HG02623 (cell line): Measurements from ENCODE around the gene FANCC.

Source experiments
- ATAC-seq: cut with Tn5 transposase; IDR thresholded peaks from one replicate; pipeline ENCODE4 v1.9.1; 2021; ENCODE audit warnings: moderate library complexity; ENCODE audit not compliant: unreplicated experiment

The FANCC gene

DNA sequence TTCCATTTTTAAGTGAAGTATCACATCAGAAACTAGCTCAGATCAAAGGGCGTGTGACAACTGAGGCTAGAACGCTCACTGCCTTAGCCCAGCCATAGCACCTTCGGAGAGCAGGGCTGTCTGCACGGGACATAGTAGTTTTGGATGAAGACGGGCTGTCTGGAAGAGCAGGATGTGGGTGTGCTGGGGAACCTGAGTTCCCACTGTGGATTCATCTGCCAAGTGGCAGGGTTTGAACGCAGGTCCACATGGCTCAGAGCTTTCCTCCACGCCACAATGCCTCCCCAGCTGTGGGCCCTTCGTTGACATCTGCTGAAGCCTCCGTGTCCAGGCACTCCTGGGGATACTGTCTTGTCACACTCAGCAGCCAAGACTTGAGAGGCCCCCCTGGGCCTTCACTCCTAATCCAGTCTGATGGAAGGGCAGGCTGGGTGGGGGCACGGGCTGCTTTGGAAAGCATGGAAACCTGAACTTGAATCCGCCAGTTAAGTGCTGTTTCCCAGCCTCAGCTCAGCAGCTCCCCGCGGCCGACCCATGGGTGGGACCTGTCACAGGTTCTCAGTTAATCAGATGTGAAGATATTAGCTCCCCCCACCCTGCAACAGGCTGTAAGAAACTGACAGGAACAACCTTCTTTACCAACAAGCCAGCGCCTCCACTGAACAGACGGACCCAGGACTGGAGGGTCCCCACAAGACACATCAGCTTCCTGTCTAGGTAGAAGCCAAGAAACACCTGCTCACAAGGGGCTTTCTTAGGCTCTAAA lies 228.1 kb downstream of the FANCC start:
- no peak for ATAC-seq

DNA sequence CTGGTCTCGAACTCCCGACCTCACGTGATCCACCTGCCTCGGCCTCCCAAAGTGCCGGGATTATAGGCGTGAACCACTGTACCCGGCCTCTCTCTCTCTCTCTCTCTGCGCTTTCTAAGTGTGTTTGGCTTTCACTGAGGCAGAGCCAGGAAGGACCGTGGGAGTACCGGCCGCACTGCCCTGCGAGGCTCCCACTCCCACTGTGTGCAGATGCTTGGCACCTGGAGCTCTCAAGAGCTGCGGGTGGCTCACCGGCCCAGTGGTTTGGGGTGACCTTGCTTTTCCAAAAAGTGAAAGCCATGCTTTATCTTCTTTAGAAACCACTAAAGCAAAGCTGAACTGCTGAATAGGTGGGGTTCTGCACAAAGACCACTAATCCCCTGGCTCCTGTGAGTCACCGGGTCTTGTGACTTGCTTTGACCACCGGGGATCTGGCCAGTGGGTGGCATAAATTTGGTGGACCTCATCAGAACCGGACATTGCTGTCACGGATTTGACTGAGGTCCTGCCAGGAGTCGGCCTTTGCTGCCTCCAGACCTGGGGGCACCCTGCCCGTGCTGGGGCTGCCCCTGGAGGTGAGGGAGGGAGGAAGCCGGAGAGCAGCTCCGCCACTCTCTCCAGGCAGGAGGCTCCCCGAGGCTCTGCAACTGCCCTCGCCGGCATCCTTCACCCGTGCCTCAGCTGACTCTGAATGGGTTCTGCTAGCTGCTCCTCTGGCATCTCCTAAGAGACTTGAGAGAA lies 228.9 kb downstream of the FANCC start:
- no peak for ATAC-seq

DNA sequence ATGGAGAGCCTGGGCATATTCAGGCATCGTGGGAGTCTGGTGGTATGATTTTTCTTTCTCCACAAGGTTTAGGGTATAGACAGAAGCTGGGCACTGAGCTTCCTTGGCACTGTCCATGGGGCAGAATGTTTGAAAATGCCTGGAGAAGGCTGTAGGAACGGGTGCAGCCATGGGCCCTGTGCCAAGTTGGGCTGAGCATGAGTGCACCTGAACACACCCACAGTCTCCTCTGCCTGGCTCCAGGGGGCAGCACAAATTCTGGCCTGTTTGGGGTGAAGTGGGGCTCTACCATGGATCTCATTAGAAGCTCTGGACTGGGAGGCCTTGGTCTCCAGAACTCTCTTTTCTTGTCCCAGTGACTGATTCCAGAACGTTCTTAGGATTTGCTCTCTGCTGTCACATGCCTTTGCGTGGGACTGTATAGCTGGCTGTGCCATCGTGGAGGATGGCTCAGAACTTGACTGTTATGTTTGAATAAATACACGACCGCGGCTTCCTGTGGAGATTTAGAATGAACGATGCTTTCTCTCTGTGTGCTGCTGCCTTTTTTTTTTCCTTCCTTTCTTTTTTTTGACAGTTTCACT lies 229.8 kb downstream of the FANCC start:
- ATAC-seq: no peak

DNA sequence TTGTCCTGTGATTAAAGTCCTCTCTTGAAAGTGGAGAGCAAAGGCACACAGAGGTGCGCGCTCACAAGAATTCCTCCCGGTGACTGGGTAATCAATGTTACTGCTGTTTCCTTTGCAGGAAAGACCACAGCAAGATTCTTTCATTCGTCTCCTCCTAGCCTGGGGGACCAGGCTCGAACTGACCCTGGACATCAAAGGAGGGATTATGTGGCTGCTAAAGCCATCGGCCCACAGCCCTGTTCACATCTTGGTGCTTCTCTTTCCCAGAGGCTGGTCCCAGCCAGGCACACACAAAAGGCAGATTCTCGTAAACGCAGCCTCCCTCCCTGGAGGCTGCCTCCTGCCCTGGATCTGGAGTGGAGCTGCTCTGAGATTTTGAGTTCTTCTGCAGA lies 230.9 kb downstream of the FANCC start:
- ATAC-seq: no peak

DNA sequence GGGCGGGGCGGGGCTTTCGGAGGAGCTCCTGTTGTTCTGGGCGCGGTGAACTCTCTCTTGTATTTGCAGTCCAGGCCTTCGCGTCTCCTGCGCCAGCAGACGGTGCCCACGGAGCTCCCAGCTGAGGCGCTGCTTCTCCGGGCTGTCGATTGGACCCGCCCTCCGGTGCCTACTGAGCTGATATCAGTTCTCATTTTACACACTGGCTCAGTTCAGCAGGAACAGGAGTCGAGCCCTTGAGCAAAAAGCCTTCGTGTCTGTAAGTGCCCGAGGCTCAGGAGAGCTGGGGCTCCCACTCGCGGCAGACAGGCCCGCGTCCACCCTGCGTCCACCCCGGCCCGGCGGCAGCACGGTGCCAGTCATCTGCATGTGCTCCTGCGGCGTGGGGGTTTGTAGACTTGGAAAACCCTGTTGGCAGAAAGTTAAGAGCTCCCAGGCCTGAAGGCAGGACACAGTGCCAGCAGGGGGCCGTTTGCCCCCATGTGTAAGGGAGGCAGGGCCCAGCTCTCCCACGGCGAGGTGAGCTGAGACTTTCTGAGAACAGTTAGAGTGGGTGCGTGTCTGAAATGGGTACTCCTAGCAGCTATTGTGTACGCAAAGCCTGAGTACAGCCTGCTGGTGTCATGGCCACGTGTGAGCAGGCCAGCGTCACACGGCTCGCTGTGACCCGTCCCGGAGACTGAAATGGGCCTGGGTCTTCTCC lies 231.5 kb downstream of the FANCC start:
- no peak for ATAC-seq

DNA sequence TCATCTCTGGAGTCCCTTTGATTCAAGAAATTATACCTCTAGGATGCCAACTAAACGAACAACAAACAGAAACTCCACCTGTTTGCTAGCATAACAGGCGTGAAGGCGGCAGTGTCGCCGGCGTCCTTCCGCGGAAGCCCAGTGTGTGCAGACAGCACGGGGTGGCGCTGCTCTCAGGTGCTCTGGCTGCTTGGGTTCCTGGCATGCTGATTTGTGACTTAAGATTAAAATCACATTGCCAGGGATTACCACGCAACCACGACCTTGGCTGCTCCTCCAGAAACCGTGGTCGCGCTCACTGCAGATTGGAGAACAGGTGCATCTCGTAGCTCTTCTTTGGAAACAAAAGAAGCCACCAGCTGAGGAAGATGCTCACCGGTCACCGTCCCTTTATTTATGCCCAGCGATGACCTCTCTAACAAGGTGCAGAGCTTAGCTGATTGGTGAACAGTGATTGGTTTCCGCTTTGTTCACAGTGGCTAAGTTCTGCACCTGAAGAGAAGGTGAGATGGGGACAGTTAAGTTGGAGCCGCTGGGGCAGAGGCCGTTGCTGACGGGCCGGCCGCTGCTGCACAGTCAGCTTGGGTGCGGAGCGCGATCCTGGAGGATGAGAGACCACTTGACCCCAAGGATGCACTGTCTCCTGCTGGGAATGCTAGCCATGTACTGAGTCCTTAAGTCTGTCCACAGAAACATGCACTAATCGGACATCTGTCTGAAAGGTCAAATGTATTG lies 232.3 kb downstream of the FANCC start:
- ATAC-seq: no peak

DNA sequence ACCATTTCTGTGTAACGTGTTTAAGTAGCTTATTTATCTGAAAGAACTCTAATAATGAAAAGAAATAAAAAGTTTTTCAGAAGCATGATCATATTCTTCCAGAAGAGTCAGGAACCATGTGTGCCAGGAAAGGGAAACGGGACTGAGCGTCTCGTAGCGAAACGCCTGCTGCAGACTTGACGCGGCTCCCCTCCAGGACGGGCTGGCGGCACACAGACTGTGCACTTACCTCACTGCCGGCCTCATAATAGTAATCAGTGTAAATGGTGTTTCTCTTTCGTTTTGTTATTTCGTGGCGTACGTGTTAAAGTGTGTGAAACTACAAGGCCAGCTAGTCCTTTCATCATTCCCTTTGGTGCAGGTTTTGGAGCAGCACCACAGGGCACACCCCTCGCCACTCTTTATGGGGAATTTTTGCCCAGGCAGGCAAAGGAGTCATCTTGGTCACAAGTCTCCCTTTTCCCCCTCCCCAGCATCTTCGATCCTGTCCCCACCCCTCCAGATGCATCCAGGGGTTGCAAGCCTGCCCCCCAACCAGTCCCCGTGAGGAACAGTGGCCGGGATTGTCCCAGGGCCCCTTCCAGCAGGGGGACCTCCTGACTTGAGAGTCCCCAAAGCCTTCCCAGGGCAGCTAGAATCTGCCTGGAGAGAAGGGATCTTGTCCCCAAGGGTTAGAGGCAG lies 233.1 kb downstream of the FANCC start:
- ATAC-seq: no peak

DNA sequence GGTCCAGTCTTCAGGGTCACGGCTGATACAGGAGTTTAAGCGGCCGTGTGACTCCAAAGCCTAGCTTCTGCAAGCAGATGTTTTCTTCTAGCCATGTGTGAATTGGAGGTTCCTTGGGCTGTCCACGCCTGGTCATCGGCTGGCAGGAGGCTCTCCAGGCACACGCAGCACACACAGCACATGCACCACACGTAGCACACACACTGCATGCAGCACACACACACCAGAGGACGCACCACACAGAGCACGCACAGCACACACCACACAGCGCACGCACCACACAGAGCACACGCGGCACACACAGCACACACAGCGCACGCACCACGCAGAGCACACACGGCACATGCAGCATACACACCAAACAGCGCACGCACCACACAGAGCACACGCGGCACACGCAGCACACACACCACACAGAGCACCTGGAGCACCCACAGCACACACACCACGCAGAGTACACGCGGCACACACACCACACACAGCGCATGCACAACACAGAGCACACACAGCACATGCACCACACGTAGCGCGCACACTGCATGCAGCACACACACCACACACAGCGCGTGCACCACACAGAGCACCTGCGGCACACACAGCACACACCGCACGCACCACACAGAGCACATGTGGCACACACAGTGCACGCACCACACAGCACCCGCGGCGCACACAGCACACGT lies 234.3 kb downstream of the FANCC start:
- no peak for ATAC-seq

DNA sequence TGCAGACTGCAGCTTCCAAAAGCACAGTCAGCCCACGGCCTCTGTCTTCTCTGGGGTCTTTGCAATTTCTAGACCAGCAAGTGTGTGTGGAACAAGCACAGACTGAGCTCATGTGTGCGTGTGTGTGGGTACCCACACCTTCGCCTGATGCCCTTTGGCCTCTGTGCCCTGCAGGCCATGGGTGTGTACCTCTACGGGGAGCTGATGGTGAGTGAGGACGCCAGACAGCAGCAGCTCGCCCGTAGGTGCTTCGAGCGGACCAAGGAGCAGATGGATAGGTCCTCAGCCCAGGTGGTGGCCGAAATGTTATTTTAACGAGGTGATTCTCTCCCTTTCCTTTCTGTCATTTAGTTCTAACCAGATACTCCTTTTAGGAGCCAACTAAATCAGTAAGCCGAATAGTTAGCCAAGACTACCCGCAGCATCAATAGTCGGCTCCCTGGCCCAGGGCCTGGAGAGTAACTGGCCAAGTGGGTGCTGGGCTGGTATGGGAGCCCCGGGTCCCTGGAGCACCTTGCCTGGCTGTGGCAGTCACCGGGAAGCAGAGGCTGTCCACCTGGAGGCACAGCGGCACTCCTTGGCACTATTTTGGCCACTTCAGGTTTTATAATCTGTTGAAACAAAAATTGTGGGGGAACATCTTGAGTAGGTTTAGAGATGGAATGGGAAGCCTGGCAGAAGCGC lies 235.0 kb downstream of the FANCC start:
- ATAC-seq: no peak

DNA sequence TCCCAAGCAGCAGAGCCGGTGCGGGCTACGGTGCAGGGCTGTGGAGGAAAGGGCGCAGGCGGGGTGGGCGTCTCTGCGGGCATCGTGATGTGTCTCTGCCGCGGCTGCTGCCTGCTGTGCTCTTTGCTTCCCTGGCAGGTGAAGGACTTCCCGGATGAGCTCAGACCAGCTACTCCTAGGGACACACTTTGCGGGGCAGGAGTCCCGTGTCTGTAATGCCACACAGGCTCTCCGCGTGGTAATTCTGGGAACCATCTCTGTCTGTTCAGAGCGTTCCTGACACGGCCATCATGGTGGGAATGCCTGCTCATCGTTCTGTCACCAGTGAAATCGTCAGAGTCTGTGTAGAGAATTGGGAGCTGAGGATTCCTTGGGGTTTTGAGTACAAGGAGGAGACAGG lies 235.5 kb downstream of the FANCC start:
- ATAC-seq: no peak

DNA sequence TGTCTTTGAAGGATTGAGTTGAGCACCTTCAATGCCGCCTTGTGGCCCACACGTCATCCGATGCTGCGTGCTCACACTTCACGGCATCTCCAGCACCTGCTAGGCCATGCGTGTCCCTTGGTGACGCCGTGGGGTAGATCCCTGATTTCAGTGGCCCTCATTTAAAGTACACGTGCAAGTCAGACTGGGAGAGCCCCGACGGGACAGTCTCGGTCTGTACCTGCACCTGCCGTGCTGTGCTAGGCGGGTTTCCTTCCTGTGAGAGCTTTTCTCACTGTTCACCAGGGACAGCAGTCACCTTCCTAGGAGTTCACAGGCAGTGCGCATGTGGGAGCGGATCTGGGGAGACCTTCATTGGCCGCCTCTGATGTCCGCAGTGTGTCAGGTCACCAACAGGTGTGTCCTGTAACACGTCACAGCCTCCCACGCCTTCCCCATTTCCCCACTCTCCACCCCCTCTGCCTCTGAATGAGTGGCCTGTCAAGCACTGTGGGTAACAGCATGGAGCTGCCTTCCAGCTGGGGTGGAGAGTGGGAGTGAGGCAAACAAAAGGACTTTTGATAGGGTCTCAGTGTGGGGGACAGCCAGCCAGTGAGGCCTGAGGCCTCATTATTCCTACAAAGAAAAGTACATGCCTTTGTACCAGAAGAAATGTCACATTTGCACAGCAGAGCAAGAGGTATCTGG lies 236.4 kb downstream of the FANCC start:
- ATAC-seq: no peak

DNA sequence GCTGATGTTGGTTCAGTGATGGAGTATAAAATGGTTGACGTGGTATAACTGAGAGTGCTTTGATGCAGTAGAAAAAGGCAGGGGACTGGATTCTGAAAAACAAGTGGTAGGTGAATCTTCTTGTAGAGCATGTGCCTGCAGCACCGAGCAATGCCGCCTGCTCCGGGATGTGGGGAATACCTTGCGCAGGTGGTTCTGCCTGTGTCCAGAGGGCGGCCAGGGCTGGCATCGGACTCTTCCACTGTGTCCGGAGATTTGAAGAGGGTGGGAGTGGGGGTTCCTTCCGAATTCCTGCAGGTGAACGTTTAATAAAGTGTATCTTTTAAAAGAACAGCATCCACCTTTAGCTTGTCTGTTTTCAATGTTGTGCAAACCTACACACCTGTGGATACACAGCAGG lies 238.0 kb downstream of the FANCC start:
- no peak for ATAC-seq

DNA sequence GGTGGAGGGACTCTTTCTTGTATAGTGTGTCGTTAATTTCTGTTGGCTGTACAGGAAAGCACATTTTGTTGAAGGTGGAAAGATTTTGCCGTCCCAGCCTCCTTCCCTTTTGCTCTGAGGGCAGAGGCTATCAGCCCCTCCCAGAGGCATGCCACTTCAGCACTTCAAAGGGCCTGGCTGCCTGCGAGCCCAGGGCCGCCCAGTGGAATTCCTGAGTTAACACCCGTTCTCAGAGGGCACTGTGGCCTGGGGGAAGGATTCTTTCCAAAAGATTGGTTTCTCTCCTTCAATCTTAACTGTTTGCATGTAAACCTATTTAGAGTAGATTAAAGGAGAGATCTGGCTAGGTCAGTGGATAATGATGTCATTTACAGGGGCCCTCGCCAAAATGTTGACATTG lies 238.6 kb downstream of the FANCC start:
- ATAC-seq: no peak

DNA sequence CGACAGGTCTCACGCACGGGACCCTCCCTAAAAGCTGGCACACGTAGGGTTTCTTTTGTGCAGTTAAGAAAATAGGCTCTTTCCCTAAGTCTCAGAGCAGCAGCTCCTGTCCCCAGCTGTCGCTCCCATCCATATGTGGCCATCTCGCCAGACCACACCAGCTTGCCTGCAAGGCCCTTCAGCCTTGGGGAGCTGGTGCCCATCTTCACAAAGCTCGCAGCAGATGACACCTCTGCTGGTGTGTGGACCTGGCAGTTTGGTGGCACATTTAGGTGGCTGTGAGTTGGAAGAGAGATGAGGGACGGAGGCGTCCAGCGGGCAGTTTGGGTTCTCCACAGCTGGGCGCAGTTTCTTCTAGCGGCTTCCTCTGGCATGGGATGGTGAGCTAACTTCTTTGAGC lies 239.0 kb downstream of the FANCC start:
- ATAC-seq: no peak

DNA sequence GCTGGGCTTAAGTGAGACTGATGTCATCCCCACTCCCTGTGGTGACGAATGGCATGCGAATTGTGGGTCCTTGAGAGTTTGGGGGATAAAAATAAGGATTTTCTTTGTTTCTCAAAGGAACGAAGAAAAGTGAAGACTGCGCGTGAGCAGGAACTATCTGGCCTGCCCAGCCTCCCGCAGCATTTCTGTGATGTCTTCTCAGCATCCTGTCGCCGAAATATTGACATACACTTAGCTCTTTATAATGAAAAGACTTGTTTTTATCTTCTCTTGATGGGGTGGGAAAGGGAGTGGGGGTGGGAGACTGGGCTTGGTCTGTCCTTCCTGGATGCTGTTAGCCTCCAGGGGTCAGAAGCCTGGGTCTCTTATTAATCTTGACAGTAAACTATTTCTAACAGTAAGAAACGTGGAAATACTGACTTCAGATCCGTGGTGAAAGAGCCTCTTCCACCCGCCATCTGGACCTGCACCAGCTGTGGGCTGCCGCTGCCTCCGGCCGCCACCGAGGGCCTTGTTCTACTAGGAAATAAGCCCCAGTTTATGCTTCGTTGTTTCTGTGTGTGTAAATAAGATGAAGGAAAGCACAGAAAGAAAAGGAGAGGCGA lies 239.6 kb downstream of the FANCC start:
- no peak for ATAC-seq

DNA sequence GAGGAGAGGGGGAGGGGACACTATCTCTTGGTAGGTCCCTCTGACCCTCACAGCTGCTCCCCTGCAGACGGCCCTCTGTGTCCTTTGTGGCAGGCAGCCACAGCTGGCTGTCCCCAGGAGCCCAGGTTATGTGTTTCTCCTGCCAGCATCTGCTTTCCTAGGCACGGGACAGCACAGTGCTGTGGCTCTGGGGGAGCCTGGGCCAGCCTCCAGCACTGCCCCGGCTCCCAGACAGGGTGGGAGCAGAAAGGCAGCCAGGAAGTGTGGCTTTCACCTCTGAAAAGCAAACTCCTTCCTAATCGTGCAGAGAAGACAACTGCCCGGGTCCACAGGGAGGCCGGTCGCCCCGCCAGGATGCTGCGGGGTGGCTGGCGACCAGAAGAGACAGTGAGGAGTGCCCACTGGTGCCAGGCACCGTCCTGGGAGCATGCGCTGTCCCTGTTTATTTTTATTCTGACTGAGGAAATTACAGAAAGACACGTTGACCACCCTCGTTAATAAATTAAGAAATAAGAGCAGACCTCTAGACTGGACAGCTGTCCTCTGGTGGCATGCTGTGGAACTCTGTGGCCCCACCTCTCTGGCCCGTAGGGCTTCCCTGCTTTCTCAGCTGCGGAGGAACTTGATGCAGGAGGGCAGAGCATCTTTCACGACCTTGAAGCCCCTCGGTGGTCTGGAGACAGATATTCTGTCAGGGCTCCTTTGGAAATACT lies 240.3 kb downstream of the FANCC start:
- no peak for ATAC-seq

DNA sequence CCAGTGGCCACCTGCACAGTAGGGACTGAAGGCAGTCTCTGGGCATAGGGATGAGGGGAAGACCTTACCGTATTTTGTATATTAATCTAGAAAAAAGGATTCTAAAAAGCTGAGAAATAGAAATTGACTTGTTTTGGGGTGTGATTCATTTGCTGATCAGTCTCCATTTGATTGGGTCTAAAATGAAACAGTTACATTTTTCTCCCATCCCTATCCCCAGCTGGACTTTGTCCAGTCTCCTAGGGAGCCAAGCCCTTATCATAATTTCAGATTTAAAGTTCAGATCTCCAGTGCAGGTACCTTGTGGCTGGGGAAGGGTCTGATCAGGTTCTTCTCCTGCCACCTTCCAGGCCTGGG lies 240.8 kb downstream of the FANCC start:
- ATAC-seq: no peak

DNA sequence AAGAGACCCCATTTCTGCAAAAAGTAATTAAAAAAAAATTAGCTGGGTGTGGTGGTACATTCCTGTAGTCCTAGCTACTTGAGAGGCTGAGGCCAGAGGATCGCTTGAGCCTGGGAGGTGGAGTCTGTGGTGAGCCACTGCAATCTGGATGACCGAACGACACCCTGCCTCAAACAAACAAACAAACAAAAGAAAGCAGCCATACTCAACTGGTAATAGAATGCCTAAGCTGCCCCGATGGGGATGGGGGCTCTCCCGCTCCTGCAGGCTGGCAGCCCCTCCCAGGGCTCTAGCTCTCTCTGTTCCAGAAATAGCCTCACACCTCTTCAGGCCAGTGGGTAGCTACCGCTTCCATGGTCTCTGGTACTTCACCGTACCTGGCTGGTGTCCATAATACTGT lies 241.8 kb downstream of the FANCC start:
- no peak for ATAC-seq
